ENCODE data around the gene SPON1.

GRCh38 chr11:14259878-14260277 is 297.4 kb downstream of the SPON1 start:
- TF ChIP-seq CTCF (IDR thresholded peaks at IDR 0.05; ENCODE audit: low read length): no peak
- no peak for TF ChIP-seq EZH2 (optimal IDR thresholded peaks at IDR 0.05; ENCODE audit: low read depth, low read length)
